Stomach smooth muscle (tissue), 2 donors: ENCODE results near the gene DSCAML1.
"Not testable (repeated sequence)": the region's sequence is repeated elsewhere in the genome, so short reads cannot be mapped to it uniquely, and the experiment has no call there.

Experiments
- H3K27ac ChIP-seq: one replicate; pipeline ENCODE4 v1.7.0; 2013; ENCODE audit warnings: mild to moderate bottlenecking, low read length, inconsistent platforms
- H3K27me3 ChIP-seq, 2 donors: one replicate each; pipeline ENCODE4 v1.7.0; 2013; ENCODE audit warnings: low read length in 2 of 2; ENCODE audit not compliant: insufficient read depth in 2 of 2, control insufficient read depth in 1 of 2
- H3K36me3 ChIP-seq, 2 donors: one replicate each; pipeline ENCODE4 v1.7.0; 2013; ENCODE audit warnings: low read length in 2 of 2; ENCODE audit not compliant: control insufficient read depth in 2 of 2, insufficient read depth in 2 of 2
- H3K4me1 ChIP-seq: one replicate; pipeline ENCODE4 v1.7.0; 2013; ENCODE audit warnings: low read length; ENCODE audit not compliant: control insufficient read depth, insufficient read depth
- H3K4me3 ChIP-seq, 2 donors: one replicate each; pipeline ENCODE4 v1.7.0; 2013; ENCODE audit warnings: low read length in 2 of 2
- H3K9ac ChIP-seq, 2 donors: one replicate each; pipeline ENCODE4 v1.7.0; 2013; ENCODE audit warnings: low read length in 2 of 2, mild to moderate bottlenecking in 1 of 2
- H3K9me3 ChIP-seq, 2 donors: one replicate each; pipeline ENCODE4 v1.7.0; 2013; ENCODE audit warnings: low read length in 2 of 2; ENCODE audit not compliant: control insufficient read depth in 2 of 2
- donor health status: healthy.
- donor health status: Pancreatic carcinoma.

Gene DSCAML1

GRCh38 chr11:117768506-117768905 lies 28.5 kb downstream of the DSCAML1 start:
- Histone ChIP-seq H3K36me3 (peaks cover 0 to 2% of the 10 kb centered on the region in 2 donors), H3K9me3 (no peaks in the 10 kb centered on the region), H3K4me3 (no peak overlapping the region), H3K27me3 (no peaks in the 10 kb centered on the region), H3K4me1 (no peaks in the 10 kb centered on the region), H3K27ac (no peak overlapping the region), H3K9ac (no peak overlapping the region)

GRCh38 chr11:117767071-117767470 lies 29.9 kb downstream of the DSCAML1 start:
- Histone ChIP-seq H3K4me1 (no peaks in the 10 kb centered on the region), H3K9ac (no peak overlapping the region), H3K27ac (no peak overlapping the region), H3K27me3 (no peaks in the 10 kb centered on the region), H3K9me3 (no peaks in the 10 kb centered on the region), H3K4me3 (no peak overlapping the region), H3K36me3 (peaks cover 0 to 2% of the 10 kb centered on the region in 2 donors)

GRCh38 chr11:117766576-117766975 lies 30.4 kb downstream of the DSCAML1 start:
- Histone ChIP-seq H3K27ac (no peak overlapping the region), H3K4me1 (no peaks in the 10 kb centered on the region), H3K36me3 (peaks cover 0 to 2% of the 10 kb centered on the region in 2 donors), H3K9ac (no peak overlapping the region), H3K9me3 (no peaks in the 10 kb centered on the region), H3K27me3 (no peaks in the 10 kb centered on the region), H3K4me3 (no peak overlapping the region)

- Histone ChIP-seq H3K4me3 (no peak overlapping the region), H3K36me3 (peaks cover 0 to 4% of the 10 kb centered on the region in 2 donors), H3K27me3 (no peaks in the 10 kb centered on the region), H3K4me1 (no peaks in the 10 kb centered on the region), H3K27ac (no peak overlapping the region), H3K9ac (no peak overlapping the region), H3K9me3 (no peaks in the 10 kb centered on the region)
Measured at GRCh38 chr11:117766026-117766425, 31.0 kb downstream of the DSCAML1 start.

- Histone ChIP-seq H3K27me3 (no peaks in the 10 kb centered on the region), H3K36me3 (peaks cover 0 to 4% of the 10 kb centered on the region in 2 donors), H3K9me3 (no peaks in the 10 kb centered on the region), H3K4me1 (no peaks in the 10 kb centered on the region), H3K9ac (no peak overlapping the region), H3K4me3 (no peak overlapping the region), H3K27ac (no peak overlapping the region)
Measured at GRCh38 chr11:117765068-117765467, 31.9 kb downstream of the DSCAML1 start.

- H3K27me3 ChIP-seq, H3K36me3 ChIP-seq, H3K4me1 ChIP-seq, H3K9ac ChIP-seq, H3K27ac ChIP-seq, H3K4me3 ChIP-seq, H3K9me3 ChIP-seq: not testable (repeated sequence)
Measured at GRCh38 chr11:117763465-117763864, 33.6 kb downstream of the DSCAML1 start.

GRCh38 chr11:117761993-117762392 lies 35.0 kb downstream of the DSCAML1 start:
- Histone ChIP-seq H3K9ac (no peak overlapping the region), H3K27me3 (no peaks in the 10 kb centered on the region), H3K4me1 (no peaks in the 10 kb centered on the region), H3K27ac (no peak overlapping the region), H3K9me3 (no peaks in the 10 kb centered on the region), H3K36me3 (peaks cover 0 to 4% of the 10 kb centered on the region in 2 donors), H3K4me3 (no peak overlapping the region)

- H3K36me3 ChIP-seq, result peaks cover 0 to 2% of the 10 kb centered on the region in 2 donors
Measured at GRCh38 chr11:117759305-117759704, 37.7 kb downstream of the DSCAML1 start.

GRCh38 chr11:117754030-117754429 lies 43.0 kb downstream of the DSCAML1 start:
- H3K36me3 ChIP-seq, result no peaks in the 10 kb centered on the region
- H3K27me3 ChIP-seq, result no peaks in the 10 kb centered on the region
- no peaks in the 10 kb centered on the region for H3K9me3 ChIP-seq

More at GRCh38 chr11:117759305-117759704, 37.7 kb downstream of the DSCAML1 start:
- H3K9ac ChIP-seq, result no peak overlapping the region
- H3K27me3 ChIP-seq, result no peaks in the 10 kb centered on the region
- H3K4me1 ChIP-seq, result no peaks in the 10 kb centered on the region
- H3K4me3 ChIP-seq, result no peak overlapping the region
- H3K27ac ChIP-seq, result no peak overlapping the region
- H3K9me3 ChIP-seq, result no peaks in the 10 kb centered on the region

GRCh38 chr11:117752721-117753237 lies 44.2 kb downstream of the DSCAML1 start:
- Histone ChIP-seq H3K27me3 (no peaks in the 10 kb centered on the region), H3K9ac (no peak overlapping the region), H3K4me3 (no peak overlapping the region), H3K4me1 (no peaks in the 10 kb centered on the region), H3K27ac (no peak overlapping the region), H3K36me3 (no peaks in the 10 kb centered on the region), H3K9me3 (no peaks in the 10 kb centered on the region)

More at GRCh38 chr11:117754030-117754429, 43.0 kb downstream of the DSCAML1 start:
- Histone ChIP-seq H3K9ac (no peak overlapping the region), H3K4me1 (no peaks in the 10 kb centered on the region), H3K27ac (no peak overlapping the region), H3K4me3 (no peak overlapping the region)

- Histone ChIP-seq H3K4me3 (no peak overlapping the region), H3K27ac (no peak overlapping the region), H3K36me3 (no peaks in the 10 kb centered on the region), H3K4me1 (no peaks in the 10 kb centered on the region), H3K9me3 (no peaks in the 10 kb centered on the region), H3K9ac (no peak overlapping the region), H3K27me3 (no peaks in the 10 kb centered on the region)
Measured at GRCh38 chr11:117752071-117752470, 44.9 kb downstream of the DSCAML1 start.
